ENCODE results near the gene FKBP15.

GRCh38 chr9:113269871-113270270 is 48.8 kb upstream of the FKBP15 start:
- TF ChIP-seq POLR2A (IDR thresholded peaks at IDR 0.05; ENCODE audit: low read depth) = no peak
- TF ChIP-seq CTCF (IDR thresholded peaks at IDR 0.05) = no peak
- TF ChIP-seq POLR2AphosphoS5 (IDR thresholded peaks at IDR 0.05) = no peak

All from esophagus muscularis mucosa (tissue), 3 donors.